GM19351 (cell line): ENCODE data around the gene CRY1.
"Not testable (repeated sequence)": the region's sequence is repeated elsewhere in the genome, so short reads cannot be mapped to it uniquely, and the experiment has no call there.

Source experiments
- ATAC-seq: cut with Tn5 transposase; IDR thresholded peaks from one replicate; pipeline ENCODE4 v1.9.1; 2021; ENCODE audit warnings: mild to moderate bottlenecking, moderate library complexity; ENCODE audit not compliant: unreplicated experiment

The CRY1 gene

DNA sequence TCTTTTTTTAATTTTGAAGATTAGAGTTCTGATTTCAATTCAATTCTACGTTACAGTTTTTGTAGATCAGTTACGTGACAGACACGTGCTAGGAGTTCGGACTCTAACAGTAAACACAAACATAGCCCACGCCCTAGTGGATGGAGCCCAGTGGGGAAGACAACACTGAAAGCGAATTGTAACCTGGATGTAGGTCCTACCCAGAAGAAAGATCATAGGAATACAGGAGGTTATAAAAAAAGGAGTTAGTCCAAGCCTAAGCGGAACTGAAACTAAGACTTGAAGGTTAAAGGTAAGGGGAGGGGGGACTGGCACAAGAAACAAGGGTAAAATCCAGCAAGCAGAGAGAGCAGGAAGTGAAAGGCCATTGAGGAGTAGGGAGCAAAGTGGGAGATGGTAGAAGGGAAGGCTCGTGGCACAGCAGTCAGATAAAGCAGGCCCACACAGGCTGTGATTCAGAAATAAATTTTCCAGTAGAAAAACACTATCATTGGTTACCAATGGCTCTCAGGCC, 15.7 kb upstream of the CRY1 start:
- ATAC-seq, result no peak

DNA sequence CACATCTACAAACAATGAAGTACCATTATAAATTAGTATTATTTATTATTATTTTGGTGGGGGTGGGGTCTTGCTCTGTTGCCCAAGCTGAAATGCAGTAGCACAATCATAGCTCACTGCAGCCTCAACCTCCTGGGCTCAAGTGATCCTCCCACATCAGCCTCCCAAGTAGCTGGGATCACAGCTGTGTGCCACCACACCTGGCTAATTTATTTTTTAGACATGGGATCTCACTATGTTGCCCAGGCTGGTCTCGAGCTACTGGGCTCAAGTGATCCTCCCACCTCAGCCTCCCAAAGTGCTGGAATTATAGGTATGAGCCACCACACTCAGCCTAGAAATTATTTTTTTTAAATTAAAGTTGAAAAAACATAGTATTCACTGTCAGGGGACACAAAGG, 15.0 kb upstream of the CRY1 start:
- ATAC-seq, result not testable (repeated sequence)

DNA sequence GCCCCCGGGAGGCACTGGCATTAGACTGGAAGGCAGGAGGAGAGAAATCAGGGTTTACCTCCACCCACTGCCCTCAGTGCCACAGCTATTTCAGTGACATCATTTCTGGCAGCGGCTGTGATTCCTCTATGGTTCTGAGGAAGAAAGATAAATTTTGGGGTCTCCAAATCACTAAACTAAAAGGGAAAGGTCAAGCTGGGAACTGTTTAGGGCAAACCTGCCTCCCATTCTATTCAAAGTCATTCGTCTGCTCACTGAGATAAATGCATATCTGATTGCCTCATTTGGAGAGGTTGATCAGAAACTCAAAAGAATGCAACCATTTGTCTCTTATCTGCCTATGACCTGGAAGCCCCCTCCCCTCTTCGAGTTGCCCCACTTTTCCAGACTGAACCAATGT, 14.0 kb upstream of the CRY1 start:
- ATAC-seq, result no peak

DNA sequence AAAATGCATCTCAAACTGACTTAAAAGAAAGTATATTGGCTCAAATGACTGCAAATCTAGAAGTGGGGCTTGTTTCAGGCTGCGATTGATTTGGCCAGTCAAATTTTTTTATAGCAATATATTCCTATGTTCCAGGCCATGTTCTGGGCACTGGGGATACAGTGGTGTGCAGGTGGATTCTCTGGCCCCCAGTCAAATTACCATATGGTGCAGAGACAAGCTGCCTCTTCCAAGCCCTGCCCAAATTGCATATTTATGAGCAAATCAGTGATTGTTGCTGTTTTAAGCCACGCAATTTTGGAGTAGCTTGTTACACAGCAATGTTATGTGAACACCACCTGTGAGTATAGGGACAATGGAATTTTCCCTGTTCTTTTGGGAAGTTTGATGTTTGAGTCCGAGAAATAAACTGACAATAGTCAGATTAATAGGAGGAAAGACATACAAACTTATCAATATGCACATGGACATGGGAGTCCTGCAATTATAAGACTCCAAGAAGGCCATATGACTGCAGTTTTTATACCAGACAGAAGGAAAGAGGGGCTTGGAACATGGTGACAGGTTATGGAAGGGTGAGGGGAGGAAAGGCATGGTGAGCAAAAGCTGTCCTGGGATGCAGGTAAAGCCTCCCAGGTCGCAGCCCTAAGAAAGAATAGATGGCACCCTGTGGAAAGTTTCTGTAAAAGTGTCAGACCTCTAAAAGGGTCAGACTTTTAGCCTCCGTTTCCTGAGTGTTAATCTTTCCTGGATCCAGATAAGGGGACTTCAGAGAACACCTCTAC, 13.1 kb upstream of the CRY1 start:
- ATAC-seq, result no peak

DNA sequence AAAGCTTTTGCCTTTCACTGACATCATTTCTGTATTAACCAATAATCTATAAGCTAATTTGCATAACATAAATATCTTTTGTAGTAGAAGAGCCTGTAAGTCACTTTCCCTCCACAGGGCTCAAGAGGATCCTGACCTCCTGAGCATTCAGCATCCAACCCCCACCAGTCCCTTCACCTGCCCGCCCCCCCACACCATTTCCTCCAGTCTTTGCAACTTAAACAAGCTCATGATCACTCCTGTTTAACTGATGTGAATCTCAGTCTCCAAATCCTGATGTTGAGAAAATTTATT, 12.0 kb upstream of the CRY1 start:
- no peak for ATAC-seq

DNA sequence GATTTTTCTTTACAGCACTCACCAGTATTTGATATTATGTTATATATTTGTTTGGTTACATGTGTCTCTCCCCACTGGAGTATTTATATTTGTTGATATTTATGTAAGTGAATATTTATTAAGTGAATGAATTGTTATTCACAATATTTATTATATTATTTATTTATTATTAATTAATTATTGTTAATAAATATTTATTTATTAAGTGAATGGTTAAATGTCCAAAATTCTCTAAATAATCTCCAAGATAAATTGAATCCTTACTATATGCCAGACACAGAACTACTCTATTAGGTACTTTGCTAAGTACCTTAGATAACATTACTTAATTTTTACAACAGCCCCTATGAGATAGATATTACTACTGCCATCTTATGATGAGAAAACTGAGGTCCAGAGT, 10.2 kb upstream of the CRY1 start:
- ATAC-seq, result no peak

DNA sequence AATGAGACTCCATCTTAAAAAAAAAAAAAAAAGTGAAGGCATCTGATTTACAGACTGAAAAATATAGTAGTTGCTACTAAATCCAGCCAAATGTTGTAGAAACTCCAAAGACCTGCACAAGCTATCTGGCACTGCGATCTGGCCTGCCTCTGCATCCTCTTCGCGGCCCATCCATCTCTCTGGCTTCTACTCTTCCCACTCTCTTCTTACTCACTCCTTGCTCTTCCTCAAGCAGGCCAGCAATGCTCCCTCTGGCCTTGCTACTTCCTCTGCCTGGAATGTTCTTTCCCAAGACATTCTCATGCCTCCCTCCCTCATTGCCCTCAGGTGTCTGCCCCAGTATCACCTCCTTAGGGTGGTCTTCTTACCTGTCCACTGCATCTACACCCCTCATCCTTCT, 9.7 kb upstream of the CRY1 start:
- no peak for ATAC-seq

DNA sequence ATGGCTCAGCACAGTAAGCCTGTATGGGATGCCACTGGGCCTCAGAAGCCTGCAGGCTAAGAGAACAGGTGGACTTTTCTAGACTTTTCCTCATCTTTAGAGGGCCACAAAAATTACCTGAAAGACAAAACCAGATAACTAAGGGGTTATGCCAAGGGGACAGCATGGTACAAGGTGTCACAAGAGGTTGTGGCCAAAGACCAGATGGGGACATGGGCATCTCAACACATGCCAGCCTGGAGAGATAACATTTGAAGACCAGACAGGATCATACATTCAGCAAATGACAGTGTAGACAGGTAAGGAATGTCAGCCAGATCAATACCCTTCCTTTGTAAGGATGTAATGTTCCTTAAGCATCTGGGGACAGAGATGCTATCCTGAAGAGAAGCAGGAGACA, 8.9 kb upstream of the CRY1 start:
- ATAC-seq, result no peak

DNA sequence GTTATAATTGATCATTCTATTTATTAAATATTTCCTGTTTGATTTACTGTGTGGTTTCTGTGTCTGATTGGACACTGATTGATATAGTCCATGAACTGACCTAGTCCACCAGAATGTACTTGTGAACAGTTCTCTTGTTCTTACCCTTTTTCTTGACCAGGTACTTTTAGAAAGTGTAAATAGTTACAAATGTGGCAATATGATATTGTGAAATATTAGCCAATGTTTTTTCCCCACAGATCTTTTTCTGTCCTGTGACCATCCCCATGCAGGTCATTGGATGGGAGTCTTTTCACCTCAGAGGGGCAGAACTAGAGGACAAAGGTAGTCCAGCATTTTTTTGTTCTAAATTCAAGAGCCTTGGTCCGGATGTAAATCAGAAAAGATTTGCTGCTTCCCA, 8.3 kb upstream of the CRY1 start:
- ATAC-seq, result no peak

DNA sequence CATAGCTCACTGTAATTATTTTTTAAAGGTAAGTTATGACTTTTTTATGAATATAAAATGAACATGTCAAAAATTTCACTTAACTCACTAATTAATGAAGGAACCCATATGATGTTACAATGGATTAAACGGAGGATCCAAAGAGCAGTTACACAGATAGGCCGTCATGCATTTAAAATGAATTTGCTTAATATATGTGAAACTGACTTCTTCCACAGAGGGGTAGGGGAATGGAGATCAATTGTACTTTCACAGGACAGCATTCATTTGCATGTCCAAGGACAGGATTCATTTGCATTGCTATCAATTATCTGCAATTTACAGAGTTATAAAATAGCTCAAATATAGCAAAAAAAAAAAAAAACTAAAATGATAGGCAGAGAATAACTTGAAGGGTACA, 6.6 kb upstream of the CRY1 start:
- ATAC-seq, result no peak

DNA sequence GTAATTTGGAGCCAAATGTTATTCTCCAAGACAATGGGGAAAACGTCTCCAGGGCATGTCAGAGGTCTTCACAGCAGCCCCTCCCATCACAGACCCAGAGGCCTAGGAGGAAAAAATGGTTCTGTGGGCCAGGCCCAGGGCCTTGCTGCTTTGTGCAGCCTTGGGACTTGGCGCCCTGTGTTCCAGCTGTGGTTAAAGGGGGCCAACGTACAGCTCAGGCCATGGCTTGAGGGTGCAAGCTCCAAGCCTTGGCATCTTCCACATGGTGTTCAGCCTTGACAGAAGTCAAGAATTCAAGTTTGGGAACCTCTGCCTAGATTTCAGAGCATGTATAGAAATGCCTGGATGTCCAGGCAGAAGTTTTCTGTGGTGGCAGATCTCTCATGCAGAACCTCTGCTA, 3.2 kb upstream of the CRY1 start:
- no peak for ATAC-seq

DNA sequence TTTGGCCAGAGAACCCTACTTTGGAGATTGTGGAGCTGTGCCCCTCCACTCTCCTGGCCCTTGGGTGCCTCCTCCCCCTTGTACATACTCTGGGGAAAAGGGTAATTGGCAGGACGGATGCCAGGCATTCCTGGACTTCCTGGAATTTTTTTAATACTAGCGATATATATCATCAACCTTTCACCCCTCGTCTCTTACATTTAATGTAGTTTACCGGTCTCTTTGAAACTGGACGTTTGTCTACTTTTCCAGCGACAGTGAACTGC, 767 bp upstream of the CRY1 start:
- no peak for ATAC-seq

DNA sequence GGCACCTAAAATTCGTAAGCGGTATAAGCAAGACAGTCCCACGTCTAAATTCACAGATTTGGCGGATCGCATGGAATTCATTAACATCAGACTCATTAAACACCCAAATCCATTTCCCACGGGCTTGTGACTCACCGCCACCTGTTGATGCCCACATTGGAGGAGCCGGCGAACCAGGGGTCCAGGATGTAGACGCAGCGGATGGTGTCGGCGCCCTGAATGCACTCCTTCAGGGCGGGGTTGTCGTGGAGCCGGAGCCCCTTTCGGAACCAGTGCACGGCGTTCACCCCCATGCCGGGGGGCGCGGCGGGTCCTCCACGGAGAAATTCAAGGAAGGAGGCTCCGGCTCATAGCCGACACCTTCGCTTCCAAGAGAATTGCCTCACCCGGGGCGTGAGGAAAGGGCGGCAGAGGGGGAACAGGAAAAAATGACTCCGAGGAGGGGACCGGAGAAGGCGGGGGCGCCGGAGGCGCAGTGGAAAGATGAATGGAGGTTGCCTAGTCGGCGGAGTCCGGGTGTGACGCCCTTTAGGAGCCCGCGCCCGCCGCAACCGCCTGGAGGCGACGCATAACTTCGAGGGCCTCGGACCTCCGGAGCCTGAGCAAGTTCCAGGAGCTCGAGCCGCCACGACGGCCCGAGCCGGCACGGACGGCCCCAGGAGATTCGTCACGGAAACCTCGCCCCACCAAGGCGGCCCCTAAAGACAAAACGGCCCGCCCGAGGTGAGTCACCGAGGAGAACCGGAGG, 506 bp downstream of the CRY1 start:
- peak; percentile 39 for ATAC-seq

DNA sequence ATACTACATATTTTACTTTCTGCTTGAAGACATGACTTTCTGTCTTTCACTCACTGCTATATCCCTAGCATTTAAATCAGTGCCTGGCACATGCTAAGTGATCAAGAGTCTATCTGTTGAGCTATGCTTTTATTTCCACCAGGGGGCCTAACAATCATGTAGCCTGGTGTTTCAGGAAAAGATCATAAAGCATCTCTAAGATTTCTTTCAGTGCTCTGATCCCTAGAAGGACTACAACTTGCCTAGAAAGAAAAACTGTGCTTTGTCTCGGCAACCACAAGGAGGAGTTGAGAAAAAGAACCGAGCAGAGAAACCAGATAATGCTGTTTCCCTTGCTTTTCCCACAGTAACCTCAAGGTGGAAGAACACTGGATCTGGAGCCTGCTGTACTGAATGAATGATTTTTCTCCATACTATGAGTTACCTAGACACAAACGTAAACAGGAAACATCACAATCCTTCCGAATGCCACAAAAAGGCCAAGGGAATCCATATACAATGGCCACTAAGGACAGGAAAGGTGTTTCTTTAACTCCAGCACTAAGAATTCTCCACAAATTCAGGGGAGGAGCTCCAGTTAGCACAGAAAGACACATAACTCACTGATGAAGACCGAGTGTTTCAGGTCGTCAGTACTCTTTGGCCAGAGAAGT, 1.2 kb downstream of the CRY1 start:
- no peak for ATAC-seq

DNA sequence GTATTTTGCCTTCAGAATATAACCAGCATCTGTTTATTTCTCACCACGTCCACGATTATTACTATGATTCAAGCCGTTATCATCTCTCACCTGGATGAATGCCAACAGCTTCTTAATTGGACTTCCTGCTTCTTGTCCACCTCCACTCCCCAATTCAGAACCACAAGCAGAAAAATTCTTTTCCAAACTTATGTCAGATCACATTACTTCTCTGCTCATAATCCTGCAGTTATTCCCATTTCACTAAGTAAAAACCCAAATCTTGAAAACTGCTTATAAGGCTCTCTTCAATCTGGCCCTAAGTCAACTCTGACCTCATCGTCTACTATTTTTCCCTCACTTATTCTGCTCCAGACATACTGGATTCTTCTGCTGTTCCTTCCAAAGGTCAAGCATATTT, 2.0 kb downstream of the CRY1 start:
- no peak for ATAC-seq

DNA sequence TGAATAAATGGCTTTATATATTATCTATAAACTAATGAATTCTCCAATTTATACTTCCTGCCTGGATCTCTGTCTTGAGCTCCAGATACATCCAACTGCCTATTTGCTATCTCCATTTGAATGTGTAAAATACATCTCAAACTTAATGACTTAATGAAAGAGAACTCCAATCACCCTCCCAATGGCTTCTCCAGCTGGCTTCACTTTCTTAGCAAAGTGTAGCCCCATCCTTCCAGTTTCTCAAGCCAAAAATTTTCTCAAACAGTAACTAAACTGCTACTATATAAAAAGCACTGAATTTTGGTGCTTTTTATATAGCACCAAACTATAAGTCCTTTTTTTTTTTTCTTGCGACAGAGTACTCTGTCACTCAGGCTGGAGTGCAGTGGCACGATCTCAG, 2.6 kb downstream of the CRY1 start:
- no peak for ATAC-seq

DNA sequence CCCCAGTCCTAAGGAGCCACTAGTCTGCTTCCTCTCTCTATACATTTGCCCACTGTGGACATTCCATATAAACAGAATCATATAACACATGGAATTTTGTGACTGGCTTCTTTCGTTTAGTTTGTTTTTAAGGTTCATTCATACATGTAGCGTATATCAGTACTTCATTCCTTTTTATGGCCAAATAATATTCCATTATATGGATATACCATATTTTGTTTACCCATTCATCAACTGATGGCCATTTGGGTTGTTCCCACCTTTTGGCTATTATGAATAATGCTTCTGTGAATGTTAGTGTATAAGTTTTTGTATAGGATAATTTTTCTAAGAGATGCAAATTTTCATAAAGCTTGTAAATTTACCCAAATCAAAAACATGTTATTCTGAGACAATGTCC, 4.4 kb downstream of the CRY1 start:
- ATAC-seq, result no peak

DNA sequence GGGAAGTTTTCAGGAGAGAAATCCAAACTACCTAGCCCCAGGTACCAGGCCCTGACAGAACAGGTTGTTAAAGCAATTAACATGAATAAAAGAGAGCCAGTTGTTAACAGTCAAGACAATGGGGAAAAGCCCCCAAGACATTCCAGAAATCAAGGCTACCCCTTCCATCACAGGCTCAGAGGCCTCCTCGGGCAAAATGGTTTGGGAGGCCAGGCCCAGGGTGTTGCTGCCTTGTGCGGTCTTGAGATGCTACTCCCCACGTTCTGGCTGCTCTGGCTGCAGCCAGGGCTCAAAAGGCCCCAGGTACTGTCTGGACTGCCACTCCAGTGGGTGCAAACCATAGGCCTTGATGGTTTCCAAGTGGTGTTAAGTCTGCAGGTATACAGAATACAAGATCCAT, 7.0 kb downstream of the CRY1 start:
- no peak for ATAC-seq

DNA sequence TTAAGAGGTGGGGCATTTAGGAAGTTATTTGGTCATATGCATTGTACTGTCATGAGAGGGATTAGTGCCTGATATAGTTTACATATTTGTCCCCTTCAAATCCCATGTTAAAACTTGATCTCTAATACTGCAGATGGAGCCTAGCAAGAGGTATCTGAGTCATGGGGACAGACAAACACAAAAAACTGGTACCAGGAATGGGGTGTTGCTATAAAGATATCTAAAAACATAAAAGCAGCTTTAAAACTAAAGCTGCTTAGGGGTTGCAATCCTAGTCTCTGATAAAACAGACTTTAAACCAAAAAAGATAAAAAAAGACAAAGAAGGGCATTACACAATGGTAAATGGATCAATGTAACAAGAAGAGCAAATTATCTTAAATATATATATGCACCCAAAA, 11.6 kb downstream of the CRY1 start:
- no peak for ATAC-seq

DNA sequence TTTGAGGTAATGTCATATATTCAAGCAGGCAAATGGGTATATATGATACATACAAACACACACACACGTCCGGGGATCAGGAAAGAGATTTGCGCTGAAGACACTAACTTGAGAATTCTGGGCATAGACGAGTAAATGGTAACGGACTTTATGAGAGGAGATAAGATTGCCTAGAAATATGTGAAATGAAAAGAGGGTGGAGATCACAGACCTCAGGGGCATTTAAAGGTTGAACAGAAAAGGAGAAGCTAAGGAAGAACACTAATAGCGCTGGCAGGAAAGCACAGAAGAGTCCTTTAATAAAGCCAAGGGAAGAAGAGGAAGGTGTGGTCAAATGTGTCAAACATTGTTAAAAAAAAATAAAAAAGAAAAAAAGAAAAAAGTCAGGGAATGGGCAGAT, 13.1 kb downstream of the CRY1 start:
- ATAC-seq, result no peak

DNA sequence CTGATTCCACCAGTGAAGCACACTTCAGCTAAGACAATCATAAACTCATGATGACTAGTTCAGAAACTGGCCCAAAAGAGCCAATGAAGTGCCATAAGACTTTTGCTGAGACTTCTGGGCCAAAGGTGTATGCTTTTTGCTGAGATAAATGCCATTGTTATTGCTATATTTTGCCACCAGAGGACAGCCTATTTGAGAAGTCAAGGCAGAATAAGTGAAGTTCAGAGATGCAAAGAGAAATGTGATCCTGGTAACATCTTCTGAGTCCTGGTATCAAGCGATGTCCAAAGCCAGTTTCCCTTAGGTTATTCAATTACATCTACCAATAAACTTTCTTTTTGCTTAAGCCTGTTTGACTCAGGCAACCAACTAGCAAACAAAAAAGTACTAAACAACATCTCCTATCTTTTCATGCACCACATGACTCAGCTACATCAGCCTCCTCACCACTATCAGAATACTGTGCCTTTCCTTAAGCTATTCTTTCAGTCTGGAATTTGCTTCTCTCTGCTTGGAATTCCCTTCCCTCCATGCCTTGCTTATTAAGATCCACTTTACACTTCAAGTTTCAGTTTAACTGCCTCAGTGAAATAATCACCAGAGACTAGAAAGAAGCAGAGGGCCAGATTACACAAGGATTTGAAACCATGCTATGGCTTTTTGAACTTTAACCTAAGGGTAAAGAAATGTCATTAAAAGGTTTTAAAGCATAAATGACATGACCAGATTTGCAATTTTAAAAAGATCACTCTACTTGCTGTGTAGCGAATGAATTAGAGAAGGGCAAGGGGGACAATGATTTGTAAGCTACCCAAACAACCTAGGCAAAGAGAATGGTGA, 14.0 kb downstream of the CRY1 start:
- no peak for ATAC-seq

DNA sequence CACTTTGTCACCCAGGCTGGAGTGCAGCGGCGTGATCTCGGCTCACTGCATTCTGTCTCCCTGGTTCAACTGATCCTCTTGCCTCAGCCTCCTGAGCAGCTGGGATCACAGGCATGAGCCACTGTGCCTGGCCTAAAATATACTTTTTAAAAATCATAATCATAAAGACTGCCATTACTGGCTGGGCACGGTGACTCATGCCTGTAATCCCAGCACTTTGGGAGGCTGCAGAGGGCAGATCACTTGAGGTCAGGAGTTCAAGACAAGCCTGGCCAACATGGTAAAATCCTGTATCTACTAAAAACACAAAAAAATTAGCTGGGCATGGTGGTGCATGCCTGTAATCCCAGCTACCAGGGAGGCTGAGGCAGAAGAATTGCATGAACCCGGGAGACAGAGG, 20.1 kb downstream of the CRY1 start:
- not testable (repeated sequence) for ATAC-seq
